GM18511 (cell line): ENCODE results near the gene HEPHL1.
"Not testable (repeated sequence)": the region's sequence is repeated elsewhere in the genome, so short reads cannot be mapped to it uniquely, and the experiment has no call there.

Source experiments
- ATAC-seq: cut with Tn5 transposase; IDR thresholded peaks from one replicate; pipeline ENCODE4 v1.9.1; 2021; ENCODE audit warnings: mild to moderate bottlenecking, moderate library complexity; ENCODE audit not compliant: unreplicated experiment

Gene HEPHL1

GRCh38 chr11:94020777-94021481 is at the start of gene HEPHL1:
Gene HEPHL1 (plus strand): TSS chr11:94021354. CDS start chr11:94021369, 15 bp downstream.
- ATAC-seq = no peak

- no peak for ATAC-seq
These were observed 48.4 kb upstream of the HEPHL1 start for GRCh38 chr11:93972790-93973189.

- not testable (repeated sequence) for ATAC-seq
These were observed 47.7 kb upstream of the HEPHL1 start for GRCh38 chr11:93973322-93974051.

GRCh38 chr11:93974759-93975158 is 46.4 kb upstream of the HEPHL1 start:
- ATAC-seq = no peak

GRCh38 chr11:93976577-93977254 is 44.4 kb upstream of the HEPHL1 start:
- not testable (repeated sequence) for ATAC-seq

- ATAC-seq = no peak
These were observed 37.5 kb upstream of the HEPHL1 start for GRCh38 chr11:93983542-93984195.

GRCh38 chr11:93984196-93984567 is 37.0 kb upstream of the HEPHL1 start:
- ATAC-seq = no peak

- no peak for ATAC-seq
These were observed 36.2 kb upstream of the HEPHL1 start for GRCh38 chr11:93984936-93985335.

- no peak for ATAC-seq
These were observed 34.4 kb upstream of the HEPHL1 start for GRCh38 chr11:93986716-93987115.

GRCh38 chr11:93988455-93988854 is 32.7 kb upstream of the HEPHL1 start:
- no peak for ATAC-seq

- ATAC-seq = no peak
These were observed 32.2 kb upstream of the HEPHL1 start for GRCh38 chr11:93988912-93989311.

- no peak for ATAC-seq
These were observed 27.4 kb upstream of the HEPHL1 start for GRCh38 chr11:93993747-93994146.

- ATAC-seq = no peak
These were observed 23.4 kb upstream of the HEPHL1 start for GRCh38 chr11:93997741-93998140.

- no peak for ATAC-seq
These were observed 20.5 kb upstream of the HEPHL1 start for GRCh38 chr11:94000659-94001058.

GRCh38 chr11:94002226-94002625 is 18.9 kb upstream of the HEPHL1 start:
- ATAC-seq = no peak

GRCh38 chr11:94007426-94007825 is 13.7 kb upstream of the HEPHL1 start:
- ATAC-seq = no peak

- ATAC-seq = no peak
These were observed 13.2 kb upstream of the HEPHL1 start for GRCh38 chr11:94007906-94008305.

GRCh38 chr11:94010136-94010535 is 11.0 kb upstream of the HEPHL1 start:
- no peak for ATAC-seq

GRCh38 chr11:94011478-94011877 is 9.7 kb upstream of the HEPHL1 start:
- ATAC-seq = no peak

GRCh38 chr11:94017446-94017845 is 3.7 kb upstream of the HEPHL1 start:
- no peak for ATAC-seq

GRCh38 chr11:94018721-94019120 is 2.4 kb upstream of the HEPHL1 start:
- no peak for ATAC-seq
